Mesenchymal stem cell (in vitro differentiated cells and primary cell): ENCODE measurements around the gene IFITM1.

Experiments used
- DNase-seq: peaks from one replicate; pipeline ENCODE4 v3.0.0-alpha.2; 2013
- H2AFZ ChIP-seq: one replicate; pipeline ENCODE4 v1.6.1; 2013; ENCODE audit warnings: low read depth, mild to moderate bottlenecking, control low read depth, inconsistent platforms, low read length, moderate library complexity
- H2AK5ac ChIP-seq: 2 replicates; pipeline ENCODE4 v1.6.1; 2013; ENCODE audit warnings: low read length, moderate library complexity, mild to moderate bottlenecking, inconsistent platforms; ENCODE audit not compliant: severe bottlenecking
- H2BK120ac ChIP-seq: one replicate; pipeline ENCODE4 v1.6.1; 2013; ENCODE audit warnings: low read depth, mild to moderate bottlenecking, inconsistent platforms, low read length, moderate library complexity
- H2BK12ac ChIP-seq, 2 experiments: one replicate each; pipeline ENCODE4 v1.6.1; 2013; ENCODE audit warnings: inconsistent platforms in 2 of 2, low read length in 2 of 2, mild to moderate bottlenecking in 2 of 2, moderate library complexity in 2 of 2, control low read depth in 1 of 2
- H2BK15ac ChIP-seq: one replicate; pipeline ENCODE4 v1.6.1; 2013; ENCODE audit warnings: mild to moderate bottlenecking, low read depth, inconsistent platforms; ENCODE audit not compliant: poor library complexity, severe bottlenecking
- H2BK5ac ChIP-seq: 2 replicates; pipeline ENCODE4 v1.6.1; 2013; ENCODE audit warnings: low read depth, mild to moderate bottlenecking, low read length, control low read depth, inconsistent platforms; ENCODE audit not compliant: poor library complexity, severe bottlenecking
- H3K14ac ChIP-seq, 2 experiments: one replicate each; pipeline ENCODE4 v1.6.1; 2013; ENCODE audit warnings: inconsistent platforms in 2 of 2, low read length in 2 of 2, control low read depth in 1 of 2, mild to moderate bottlenecking in 1 of 2, moderate library complexity in 1 of 2
- H3K18ac ChIP-seq, 2 experiments: one replicate each; pipeline ENCODE4 v1.6.1; 2013; ENCODE audit warnings: inconsistent platforms in 2 of 2, low read length in 2 of 2, control low read depth in 1 of 2, low read depth in 1 of 2, mild to moderate bottlenecking in 1 of 2
- H3K23ac ChIP-seq, 2 experiments: one replicate each; pipeline ENCODE4 v1.6.1; 2013; ENCODE audit warnings: inconsistent platforms in 2 of 2, low read length in 2 of 2, mild to moderate bottlenecking in 2 of 2, moderate library complexity in 2 of 2, control low read depth in 1 of 2
- H3K27ac ChIP-seq: 2 replicates; pipeline ENCODE4 v1.5.1; 2013; ENCODE audit warnings: mild to moderate bottlenecking, moderate library complexity, low read length, control low read depth, inconsistent platforms; ENCODE audit not compliant: poor library complexity, severe bottlenecking
- H3K27me3 ChIP-seq, 2 experiments: 2 replicates each; pipeline versions ENCODE4 v1.6.1 to v1.7.0; 2013; ENCODE audit warnings: low read length in 2 of 2, mild to moderate bottlenecking in 2 of 2, moderate library complexity in 2 of 2, control low read depth in 1 of 2, inconsistent platforms in 1 of 2; ENCODE audit not compliant: control insufficient read depth in 1 of 2, insufficient read depth in 1 of 2
- H3K36me3 ChIP-seq, 2 experiments: 2 replicates each; pipeline versions ENCODE4 v1.6.1 to v1.7.0; 2013; ENCODE audit warnings: low read length in 2 of 2, control low read depth in 1 of 2, inconsistent platforms in 1 of 2, low read depth in 1 of 2, mild to moderate bottlenecking in 1 of 2; ENCODE audit not compliant: insufficient read depth in 2 of 2, control insufficient read depth in 1 of 2
- H3K4ac ChIP-seq, 2 experiments: one replicate each; pipeline ENCODE4 v1.6.1; 2013; ENCODE audit warnings: inconsistent platforms in 2 of 2, low read length in 2 of 2, mild to moderate bottlenecking in 2 of 2, moderate library complexity in 2 of 2, control low read depth in 1 of 2, low read depth in 1 of 2
- H3K4me1 ChIP-seq: 2 replicates; pipeline ENCODE4 v1.6.1; 2013; ENCODE audit warnings: low read depth, low read length, control low read depth; ENCODE audit not compliant: control insufficient read depth, insufficient read depth
- H3K4me2 ChIP-seq: 2 replicates; pipeline ENCODE4 v1.6.1; 2013; ENCODE audit warnings: low read length, mild to moderate bottlenecking, inconsistent platforms; ENCODE audit not compliant: poor library complexity, severe bottlenecking
- H3K4me3 ChIP-seq, 2 experiments: 2 replicates each; pipeline versions ENCODE4 v1.5.1 to v1.7.0; 2013; ENCODE audit warnings: low read length in 2 of 2, mild to moderate bottlenecking in 2 of 2, control low read depth in 1 of 2, low read depth in 1 of 2; ENCODE audit not compliant: insufficient read depth in 1 of 2
- H3K79me1 ChIP-seq: replicated peaks from 2 replicates; pipeline ENCODE4 v1.6.1; 2013; ENCODE audit warnings: mild to moderate bottlenecking, control low read depth, low read length, inconsistent platforms; ENCODE audit not compliant: poor library complexity, severe bottlenecking
- H3K9ac ChIP-seq: 2 replicates; pipeline ENCODE4 v1.7.0; 2013; ENCODE audit warnings: mild to moderate bottlenecking, low read length, moderate library complexity
- H3K9me3 ChIP-seq: 2 replicates; pipeline ENCODE4 v1.7.0; 2013; ENCODE audit warnings: mild to moderate bottlenecking, low read length; ENCODE audit not compliant: control insufficient read depth
- H4K8ac ChIP-seq: one replicate; pipeline ENCODE4 v1.6.1; 2013; ENCODE audit warnings: inconsistent platforms, mild to moderate bottlenecking, low read length, moderate library complexity
- H4K91ac ChIP-seq: one replicate; pipeline ENCODE4 v1.6.1; 2013; ENCODE audit warnings: mild to moderate bottlenecking, low read length, inconsistent platforms
- WGBS: methylation state at CpG from one replicate; pipeline ENCODE4 v1.1.7; 2013; ENCODE audit warnings: mixed read lengths; 5-methylcytosine and 5-hydroxymethylcytosine counted together

The IFITM1 gene

GRCh38 chr11:356610-357009, 42.8 kb downstream of the IFITM1 start:
- Histone ChIP-seq H3K27me3 (peaks cover 0 to 29% of the 10 kb centered on the region in 2 experiments), H3K4me1 (peaks cover 10% of the 10 kb centered on the region), H2BK15ac (no peak overlapping the region), H2BK5ac (no peak overlapping the region), H3K27ac (no peak overlapping the region), H2BK12ac (no peak overlapping the region), H2AFZ (no peak overlapping the region), H2AK5ac (no peak overlapping the region), H3K23ac (no peak overlapping the region), H4K91ac (peak overlapping the region; percentile 76), H3K18ac (peak overlapping the region in 1 of 2 experiments; percentile 50), H3K4ac (no peak overlapping the region), H3K4me2 (no peak overlapping the region), H3K36me3 (peaks cover 5 to 8% of the 10 kb centered on the region in 2 experiments), H3K79me1 (no peaks in the 10 kb centered on the region), H3K9me3 (peaks cover 9% of the 10 kb centered on the region), H3K14ac (peak overlapping the region in 1 of 2 experiments; percentile 22), H3K4me3 (no peak overlapping the region), H3K9ac (no peak overlapping the region), H2BK120ac (no peak overlapping the region), H4K8ac (peak overlapping the region; percentile 0)
- 98% methylated on average over 6 of the region's 6 CpGs for WGBS
- DNase-seq: no peak

GRCh38 chr11:357582-357981, 43.7 kb downstream of the IFITM1 start:
- 95% methylated on average over 4 of the region's 4 CpGs for WGBS
- H2AFZ ChIP-seq: no peak overlapping the region
- H3K14ac ChIP-seq: no peak overlapping the region
- H2AK5ac ChIP-seq: no peak overlapping the region
- no peak overlapping the region for H3K27ac ChIP-seq
- H4K8ac ChIP-seq: no peak overlapping the region
- no peak overlapping the region for H3K9ac ChIP-seq
- H3K79me1 ChIP-seq: no peaks in the 10 kb centered on the region
- H3K4me2 ChIP-seq: no peak overlapping the region
- no peak overlapping the region for H3K4ac ChIP-seq
- H3K36me3 ChIP-seq: peaks cover 5 to 8% of the 10 kb centered on the region in 2 experiments
- H3K18ac ChIP-seq: no peak overlapping the region
- DNase-seq: no peak
- H4K91ac ChIP-seq: no peak overlapping the region
- H2BK15ac ChIP-seq: no peak overlapping the region
- no peak overlapping the region for H2BK5ac ChIP-seq
- H2BK12ac ChIP-seq: no peak overlapping the region
- no peak overlapping the region for H2BK120ac ChIP-seq
- H3K4me3 ChIP-seq: no peak overlapping the region
- H3K9me3 ChIP-seq: peaks cover 9% of the 10 kb centered on the region
- H3K23ac ChIP-seq: no peak overlapping the region
- H3K27me3 ChIP-seq: peaks cover 0 to 29% of the 10 kb centered on the region in 2 experiments
- H3K4me1 ChIP-seq: peaks cover 10% of the 10 kb centered on the region

- peaks cover 5 to 8% of the 10 kb centered on the region in 2 experiments for H3K36me3 ChIP-seq
- H4K8ac ChIP-seq: no peak overlapping the region
- no peak overlapping the region for H3K4ac ChIP-seq
- H3K79me1 ChIP-seq: no peaks in the 10 kb centered on the region
- 88% methylated on average over 34 of the region's 34 CpGs for WGBS
- H3K4me1 ChIP-seq: peaks cover 10% of the 10 kb centered on the region
- no peak overlapping the region for H3K4me3 ChIP-seq
- no peak overlapping the region for H3K23ac ChIP-seq
- H2BK120ac ChIP-seq: no peak overlapping the region
- no peak overlapping the region for H3K9ac ChIP-seq
- H2AK5ac ChIP-seq: no peak overlapping the region
- H3K18ac ChIP-seq: no peak overlapping the region
- H3K9me3 ChIP-seq: peaks cover 9% of the 10 kb centered on the region
- no peak overlapping the region for H2AFZ ChIP-seq
- H3K4me2 ChIP-seq: no peak overlapping the region
- no peak overlapping the region for H2BK15ac ChIP-seq
- H3K27me3 ChIP-seq: peaks cover 0 to 29% of the 10 kb centered on the region in 2 experiments
- no peak overlapping the region for H2BK12ac ChIP-seq
- no peak overlapping the region for H3K14ac ChIP-seq
- H4K91ac ChIP-seq: no peak overlapping the region
- H2BK5ac ChIP-seq: no peak overlapping the region
- H3K27ac ChIP-seq: no peak overlapping the region
- no peak for DNase-seq
Observed at GRCh38 chr11:358129-358800, 44.4 kb downstream of the IFITM1 start.

GRCh38 chr11:359181-359714, 45.4 kb downstream of the IFITM1 start:
- H3K9ac ChIP-seq: no peak overlapping the region
- no peak for DNase-seq

More at GRCh38 chr11:359181-359714, 45.4 kb downstream of the IFITM1 start:
- Histone ChIP-seq H3K4me1 (peaks cover 11% of the 10 kb centered on the region), H4K91ac (no peak overlapping the region), H3K9me3 (peaks cover 9% of the 10 kb centered on the region), H3K4me2 (no peak overlapping the region), H3K36me3 (peaks cover 5 to 8% of the 10 kb centered on the region in 2 experiments), H3K79me1 (no peaks in the 10 kb centered on the region), H3K4ac (no peak overlapping the region), H3K27me3 (peaks cover 0 to 30% of the 10 kb centered on the region in 2 experiments), H2AFZ (no peak overlapping the region), H2BK12ac (no peak overlapping the region), H2BK15ac (no peak overlapping the region), H3K4me3 (no peak overlapping the region), H3K23ac (peak overlapping the region in 1 of 2 experiments; percentile 8), H4K8ac (no peak overlapping the region), H3K27ac (no peak overlapping the region), H2BK120ac (no peak overlapping the region), H3K14ac (no peak overlapping the region), H2AK5ac (no peak overlapping the region), H2BK5ac (no peak overlapping the region), H3K18ac (no peak overlapping the region)
- 74% methylated on average over 4 of the region's 5 CpGs for WGBS
